HEK293T (cell line): Measurements from ENCODE around the gene SLC19A1.

Source experiments
- L3MBTL2 ChIP-seq: fragments of 450-650 bp; conservative IDR thresholded peaks from 2 replicates; pipeline ENCODE4 v1.6.1; 2016; ENCODE audit warnings: mild to moderate bottlenecking
- SUZ12 ChIP-seq: fragments of 450-650 bp; IDR thresholded peaks from 2 replicates; pipeline ENCODE4 v1.6.1; 2016; ENCODE audit warnings: mild to moderate bottlenecking

GRCh38 chr21:45465611-45466329 is 76.5 kb downstream of the SLC19A1 start:
- TF ChIP-seq L3MBTL2 (no peak), SUZ12 (no peak)
